HEK293 (cell line): ENCODE measurements around the gene BAD.

Source experiments
- GLI4 ChIP-seq: fragments of 450-650 bp; formaldehyde crosslinking; IDR thresholded peaks from 2 replicates; pipeline ENCODE4 v1.5.1; 2016; ENCODE audit warnings: missing biosample characterization, missing genetic modification characterization
- HOXC10 ChIP-seq: sonication (generic); formaldehyde crosslinking; IDR thresholded peaks from 2 replicates; pipeline ENCODE4 v1.8.1; 2023; ENCODE audit warnings: mild to moderate bottlenecking, missing genetic modification reagents
- KLF1 ChIP-seq: fragments of 450-650 bp; formaldehyde crosslinking; IDR thresholded peaks from 2 replicates; pipeline ENCODE4 v1.5.1; 2016; ENCODE audit warnings: missing biosample characterization, missing genetic modification characterization
- OSR2 ChIP-seq: fragments of 450-650 bp; formaldehyde crosslinking; IDR thresholded peaks from 2 replicates; pipeline ENCODE4 v1.5.1; 2016; ENCODE audit warnings: missing biosample characterization, missing genetic modification characterization
- SALL2 ChIP-seq: fragments of 450-650 bp; formaldehyde crosslinking; IDR thresholded peaks from 2 replicates; pipeline ENCODE4 v1.5.0; 2017; ENCODE audit warnings: missing biosample characterization, mild to moderate bottlenecking, missing genetic modification characterization, borderline replicate concordance
- TCF7L2 ChIP-seq: IDR thresholded peaks from 2 replicates; pipeline ENCODE4 v1.6.1; 2011; ENCODE audit warnings: low read depth, mild to moderate bottlenecking, inconsistent platforms, low read length, moderate library complexity, borderline replicate concordance
- WT1 ChIP-seq: fragments of 450-650 bp; formaldehyde crosslinking; IDR thresholded peaks from 2 replicates; pipeline ENCODE4 v1.5.1; 2016; ENCODE audit warnings: missing biosample characterization, missing genetic modification characterization
- ZBTB8A ChIP-seq: fragments of 450-650 bp; formaldehyde crosslinking; IDR thresholded peaks from 2 replicates; pipeline ENCODE4 v1.5.1; 2016; ENCODE audit warnings: missing biosample characterization, missing genetic modification characterization
- ZNF112 ChIP-seq: fragments of 450-650 bp; formaldehyde crosslinking; IDR thresholded peaks from 2 replicates; pipeline ENCODE4 v1.5.0; 2017; ENCODE audit warnings: missing biosample characterization, missing genetic modification characterization
- ZNF140 ChIP-seq: fragments of 450-650 bp; formaldehyde crosslinking; IDR thresholded peaks from 2 replicates; pipeline ENCODE4 v1.5.1; 2016; ENCODE audit warnings: missing biosample characterization, missing genetic modification characterization
- ZNF169 ChIP-seq: fragments of 450-650 bp; formaldehyde crosslinking; IDR thresholded peaks from 2 replicates; pipeline ENCODE4 v1.5.1; 2016; ENCODE audit warnings: missing biosample characterization, missing genetic modification characterization
- ZNF174 ChIP-seq: fragments of 450-650 bp; formaldehyde crosslinking; IDR thresholded peaks from 2 replicates; pipeline ENCODE4 v1.5.0; 2017; ENCODE audit warnings: missing biosample characterization, mild to moderate bottlenecking, missing genetic modification characterization
- ZNF19 ChIP-seq: fragments of 450-650 bp; formaldehyde crosslinking; IDR thresholded peaks from 2 replicates; pipeline ENCODE4; 2016; ENCODE audit warnings: missing biosample characterization, missing genetic modification characterization, low read depth
- ZNF23 ChIP-seq: fragments of 450-650 bp; formaldehyde crosslinking; IDR thresholded peaks from 2 replicates; pipeline ENCODE4 v1.5.1; 2016; ENCODE audit warnings: missing biosample characterization, missing genetic modification characterization, borderline replicate concordance
- ZNF37A ChIP-seq: fragments of 450-650 bp; IDR thresholded peaks from 2 replicates; pipeline ENCODE4 v1.5.1; 2018; ENCODE audit warnings: missing biosample characterization, missing genetic modification characterization
- ZNF501 ChIP-seq: fragments of 450-650 bp; formaldehyde crosslinking; IDR thresholded peaks from 2 replicates; pipeline ENCODE4 v1.5.1; 2016; ENCODE audit warnings: missing biosample characterization, missing genetic modification characterization
- ZNF571 ChIP-seq: fragments of 450-650 bp; formaldehyde crosslinking; IDR thresholded peaks from 2 replicates; pipeline ENCODE4 v1.5.0; 2017; ENCODE audit warnings: missing biosample characterization, missing genetic modification characterization
- ZNF596 ChIP-seq: fragments of 450-650 bp; IDR thresholded peaks from 2 replicates; pipeline ENCODE4 v1.5.0; 2018; ENCODE audit warnings: missing biosample characterization, mild to moderate bottlenecking, missing genetic modification characterization, moderate library complexity
- ZNF610 ChIP-seq: fragments of 450-650 bp; formaldehyde crosslinking; IDR thresholded peaks from 2 replicates; pipeline ENCODE4 v1.5.1; 2016; ENCODE audit warnings: missing biosample characterization, missing genetic modification characterization, borderline replicate concordance
- ZNF621 ChIP-seq: fragments of 450-650 bp; formaldehyde crosslinking; IDR thresholded peaks from 2 replicates; pipeline ENCODE4 v1.5.1; 2017; ENCODE audit warnings: missing biosample characterization, missing genetic modification characterization
- ZNF624 ChIP-seq: fragments of 450-650 bp; formaldehyde crosslinking; IDR thresholded peaks from 2 replicates; pipeline ENCODE4 v1.5.1; 2017; ENCODE audit warnings: missing biosample characterization, missing genetic modification characterization
- ZNF658 ChIP-seq: fragments of 450-650 bp; formaldehyde crosslinking; IDR thresholded peaks from 2 replicates; pipeline ENCODE4; 2016; ENCODE audit warnings: missing biosample characterization, missing genetic modification characterization
- ZNF660 ChIP-seq: fragments of 450-650 bp; IDR thresholded peaks from 2 replicates; pipeline ENCODE4 v1.5.1; 2018; ENCODE audit warnings: missing biosample characterization, mild to moderate bottlenecking, missing genetic modification characterization
- ZNF701 ChIP-seq: fragments of 450-650 bp; formaldehyde crosslinking; IDR thresholded peaks from 2 replicates; pipeline ENCODE4 v1.5.1; 2016; ENCODE audit warnings: missing biosample characterization, missing genetic modification characterization
- ZNF777 ChIP-seq: fragments of 450-650 bp; formaldehyde crosslinking; IDR thresholded peaks from 2 replicates; pipeline ENCODE4 v1.5.1; 2017; ENCODE audit warnings: missing biosample characterization, missing genetic modification characterization, borderline replicate concordance
- ZNF791 ChIP-seq: fragments of 450-650 bp; formaldehyde crosslinking; IDR thresholded peaks from 2 replicates; pipeline ENCODE4 v1.5.1; 2016; ENCODE audit warnings: missing biosample characterization, missing genetic modification characterization
- ZSCAN23 ChIP-seq: fragments of 450-650 bp; formaldehyde crosslinking; IDR thresholded peaks from 2 replicates; pipeline ENCODE4 v1.5.1; 2016; ENCODE audit warnings: missing biosample characterization, missing genetic modification characterization
- TF ChIP-seq, protein P1 (sequence below): fragments of 450-650 bp; formaldehyde crosslinking; IDR thresholded peaks from 2 replicates; pipeline ENCODE4 v1.5.1; 2016; ENCODE audit warnings: missing biosample characterization, missing genetic modification characterization
- TF ChIP-seq, protein P2 (sequence below): fragments of 450-650 bp; formaldehyde crosslinking; IDR thresholded peaks from 2 replicates; pipeline ENCODE4 v1.5.1; 2016; ENCODE audit warnings: missing biosample characterization, missing genetic modification characterization
- TF ChIP-seq, protein P3 (sequence below): fragments of 450-650 bp; IDR thresholded peaks from 2 replicates; pipeline ENCODE4 v1.5.1; 2018; ENCODE audit warnings: missing biosample characterization, missing genetic modification characterization
- TF ChIP-seq, protein P4 (sequence below): fragments of 450-650 bp; formaldehyde crosslinking; IDR thresholded peaks from 2 replicates; pipeline ENCODE4 v1.5.1; 2016; ENCODE audit warnings: missing biosample characterization, missing genetic modification characterization
- TF ChIP-seq, protein P5 (sequence below): fragments of 450-650 bp; formaldehyde crosslinking; IDR thresholded peaks from 2 replicates; pipeline ENCODE4 v1.5.1; 2016; ENCODE audit warnings: missing biosample characterization, missing genetic modification characterization
- TF ChIP-seq, protein P6 (sequence below): fragments of 450-650 bp; formaldehyde crosslinking; IDR thresholded peaks from 2 replicates; pipeline ENCODE4 v1.5.1; 2017; ENCODE audit warnings: missing biosample characterization, missing genetic modification characterization

BAD gene

DNA sequence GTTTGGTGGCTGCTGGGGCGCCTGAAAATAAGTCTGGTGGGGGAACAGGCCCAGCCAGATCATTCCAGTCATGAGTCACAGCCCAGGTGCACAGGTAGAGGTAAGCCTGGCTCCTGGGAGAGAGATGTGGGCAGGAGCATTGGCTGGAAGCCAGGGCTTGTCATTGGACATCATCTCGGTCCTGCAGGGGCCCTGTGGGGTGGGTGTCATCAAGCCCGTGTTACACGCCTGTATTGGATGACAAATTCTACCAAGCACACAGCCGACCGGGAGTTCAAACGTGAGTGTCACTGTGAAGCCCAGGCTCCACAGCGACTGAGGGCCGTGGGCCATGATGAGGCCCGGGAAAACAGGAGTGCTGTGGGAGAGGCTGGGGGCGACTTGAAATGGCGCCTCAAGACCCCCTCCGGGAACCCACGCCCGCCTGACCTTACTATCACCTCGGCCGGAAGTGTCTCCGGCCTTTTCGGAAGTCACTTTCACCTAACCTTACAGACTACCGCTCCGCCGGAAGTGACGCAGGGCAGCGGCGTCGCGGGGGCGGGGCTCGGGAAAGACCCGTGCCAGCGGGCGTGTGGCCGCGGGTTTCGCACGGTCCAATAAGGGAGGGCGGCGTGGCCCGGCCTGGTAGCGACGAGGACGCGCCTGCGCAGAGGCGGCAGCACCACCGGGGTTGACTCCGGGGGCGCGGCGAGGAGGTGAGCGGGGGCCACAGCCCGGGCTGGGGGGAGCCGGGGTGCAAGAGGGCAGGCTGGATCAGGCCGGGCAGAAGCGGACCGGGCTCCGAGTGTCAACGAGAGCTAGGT, 43.8 kb downstream of the BAD start, which contains the start of gene FKBP2 (continued):
- TF ChIP-seq, protein P1, sequence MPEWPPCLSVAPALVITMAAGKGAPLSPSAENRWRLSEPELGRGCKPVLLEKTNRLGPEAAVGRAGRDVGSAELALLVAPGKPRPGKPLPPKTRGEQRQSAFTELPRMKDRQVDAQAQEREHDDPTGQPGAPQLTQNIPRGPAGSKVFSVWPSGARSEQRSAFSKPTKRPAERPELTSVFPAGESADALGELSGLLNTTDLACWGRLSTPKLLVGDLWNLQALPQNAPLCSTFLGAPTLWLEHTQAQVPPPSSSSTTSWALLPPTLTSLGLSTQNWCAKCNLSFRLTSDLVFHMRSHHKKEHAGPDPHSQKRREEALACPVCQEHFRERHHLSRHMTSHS, result no peak
- TF ChIP-seq, protein P2, sequence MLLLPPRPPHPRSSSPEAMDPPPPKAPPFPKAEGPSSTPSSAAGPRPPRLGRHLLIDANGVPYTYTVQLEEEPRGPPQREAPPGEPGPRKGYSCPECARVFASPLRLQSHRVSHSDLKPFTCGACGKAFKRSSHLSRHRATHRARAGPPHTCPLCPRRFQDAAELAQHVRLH (tag by site-specific recombination), result peak; percentile 97
- TF ChIP-seq, protein P3, sequence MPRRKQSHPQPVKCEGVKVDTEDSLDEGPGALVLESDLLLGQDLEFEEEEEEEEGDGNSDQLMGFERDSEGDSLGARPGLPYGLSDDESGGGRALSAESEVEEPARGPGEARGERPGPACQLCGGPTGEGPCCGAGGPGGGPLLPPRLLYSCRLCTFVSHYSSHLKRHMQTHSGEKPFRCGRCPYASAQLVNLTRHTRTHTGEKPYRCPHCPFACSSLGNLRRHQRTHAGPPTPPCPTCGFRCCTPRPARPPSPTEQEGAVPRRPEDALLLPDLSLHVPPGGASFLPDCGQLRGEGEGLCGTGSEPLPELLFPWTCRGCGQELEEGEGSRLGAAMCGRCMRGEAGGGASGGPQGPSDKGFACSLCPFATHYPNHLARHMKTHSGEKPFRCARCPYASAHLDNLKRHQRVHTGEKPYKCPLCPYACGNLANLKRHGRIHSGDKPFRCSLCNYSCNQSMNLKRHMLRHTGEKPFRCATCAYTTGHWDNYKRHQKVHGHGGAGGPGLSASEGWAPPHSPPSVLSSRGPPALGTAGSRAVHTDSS (tag by site-specific recombination), result no peak
- no peak for TF ChIP-seq ZNF37A (tag by site-specific recombination)
- TF ChIP-seq WT1 (tag by site-specific recombination), result no peak
- TF ChIP-seq ZNF571, result no peak
- TF ChIP-seq, protein P4, sequence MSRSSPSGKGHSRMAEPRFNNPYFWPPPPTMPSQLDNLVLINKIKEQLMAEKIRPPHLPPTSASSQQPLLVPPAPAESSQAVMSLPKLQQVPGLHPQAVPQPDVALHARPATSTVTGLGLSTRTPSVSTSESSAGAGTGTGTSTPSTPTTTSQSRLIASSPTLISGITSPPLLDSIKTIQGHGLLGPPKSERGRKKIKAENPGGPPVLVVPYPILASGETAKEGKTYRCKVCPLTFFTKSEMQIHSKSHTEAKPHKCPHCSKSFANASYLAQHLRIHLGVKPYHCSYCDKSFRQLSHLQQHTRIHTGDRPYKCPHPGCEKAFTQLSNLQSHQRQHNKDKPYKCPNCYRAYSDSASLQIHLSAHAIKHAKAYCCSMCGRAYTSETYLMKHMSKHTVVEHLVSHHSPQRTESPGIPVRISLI (tag by site-specific recombination), result no peak
- TF ChIP-seq ZNF19, result no peak
- TF ChIP-seq ZNF174 (tag by site-specific recombination), result no peak
- no peak for TF ChIP-seq SALL2
- no peak for TF ChIP-seq HOXC10 (CRISPR knock-in tag)
- no peak for TF ChIP-seq ZNF777 (tag by site-specific recombination)
- no peak for TF ChIP-seq ZNF140
- no peak for TF ChIP-seq ZNF658 (tag by site-specific recombination)
- TF ChIP-seq ZNF791, result no peak
- TF ChIP-seq, protein P5, sequence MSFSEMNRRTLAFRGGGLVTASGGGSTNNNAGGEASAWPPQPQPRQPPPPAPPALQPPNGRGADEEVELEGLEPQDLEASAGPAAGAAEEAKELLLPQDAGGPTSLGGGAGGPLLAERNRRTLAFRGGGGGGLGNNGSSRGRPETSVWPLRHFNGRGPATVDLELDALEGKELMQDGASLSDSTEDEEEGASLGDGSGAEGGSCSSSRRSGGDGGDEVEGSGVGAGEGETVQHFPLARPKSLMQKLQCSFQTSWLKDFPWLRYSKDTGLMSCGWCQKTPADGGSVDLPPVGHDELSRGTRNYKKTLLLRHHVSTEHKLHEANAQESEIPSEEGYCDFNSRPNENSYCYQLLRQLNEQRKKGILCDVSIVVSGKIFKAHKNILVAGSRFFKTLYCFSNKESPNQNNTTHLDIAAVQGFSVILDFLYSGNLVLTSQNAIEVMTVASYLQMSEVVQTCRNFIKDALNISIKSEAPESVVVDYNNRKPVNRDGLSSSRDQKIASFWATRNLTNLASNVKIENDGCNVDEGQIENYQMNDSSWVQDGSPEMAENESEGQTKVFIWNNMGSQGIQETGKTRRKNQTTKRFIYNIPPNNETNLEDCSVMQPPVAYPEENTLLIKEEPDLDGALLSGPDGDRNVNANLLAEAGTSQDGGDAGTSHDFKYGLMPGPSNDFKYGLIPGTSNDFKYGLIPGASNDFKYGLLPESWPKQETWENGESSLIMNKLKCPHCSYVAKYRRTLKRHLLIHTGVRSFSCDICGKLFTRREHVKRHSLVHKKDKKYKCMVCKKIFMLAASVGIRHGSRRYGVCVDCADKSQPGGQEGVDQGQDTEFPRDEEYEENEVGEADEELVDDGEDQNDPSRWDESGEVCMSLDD (tag by site-specific recombination), result peak; percentile 91
- no peak for TF ChIP-seq ZNF596 (tag by site-specific recombination)
- no peak for TF ChIP-seq OSR2
- no peak for TF ChIP-seq ZNF624 (tag by site-specific recombination)
- TF ChIP-seq ZNF701, result no peak
- TF ChIP-seq TCF7L2, result no peak
- TF ChIP-seq ZSCAN23 (tag by site-specific recombination), result no peak
- TF ChIP-seq, protein P6, sequence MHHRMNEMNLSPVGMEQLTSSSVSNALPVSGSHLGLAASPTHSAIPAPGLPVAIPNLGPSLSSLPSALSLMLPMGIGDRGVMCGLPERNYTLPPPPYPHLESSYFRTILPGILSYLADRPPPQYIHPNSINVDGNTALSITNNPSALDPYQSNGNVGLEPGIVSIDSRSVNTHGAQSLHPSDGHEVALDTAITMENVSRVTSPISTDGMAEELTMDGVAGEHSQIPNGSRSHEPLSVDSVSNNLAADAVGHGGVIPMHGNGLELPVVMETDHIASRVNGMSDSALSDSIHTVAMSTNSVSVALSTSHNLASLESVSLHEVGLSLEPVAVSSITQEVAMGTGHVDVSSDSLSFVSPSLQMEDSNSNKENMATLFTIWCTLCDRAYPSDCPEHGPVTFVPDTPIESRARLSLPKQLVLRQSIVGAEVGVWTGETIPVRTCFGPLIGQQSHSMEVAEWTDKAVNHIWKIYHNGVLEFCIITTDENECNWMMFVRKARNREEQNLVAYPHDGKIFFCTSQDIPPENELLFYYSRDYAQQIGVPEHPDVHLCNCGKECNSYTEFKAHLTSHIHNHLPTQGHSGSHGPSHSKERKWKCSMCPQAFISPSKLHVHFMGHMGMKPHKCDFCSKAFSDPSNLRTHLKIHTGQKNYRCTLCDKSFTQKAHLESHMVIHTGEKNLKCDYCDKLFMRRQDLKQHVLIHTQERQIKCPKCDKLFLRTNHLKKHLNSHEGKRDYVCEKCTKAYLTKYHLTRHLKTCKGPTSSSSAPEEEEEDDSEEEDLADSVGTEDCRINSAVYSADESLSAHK (tag by site-specific recombination), result no peak
- TF ChIP-seq ZNF610 (tag by site-specific recombination), result no peak
- no peak for TF ChIP-seq ZNF169 (tag by site-specific recombination)
- 0 out of 2 replicates have a peak, but pooled peaks have one; percentile 15 for TF ChIP-seq ZBTB8A (tag by site-specific recombination)
- TF ChIP-seq ZNF660 (tag by site-specific recombination), result 0 out of 2 replicates have a peak, but pooled peaks have one; percentile 12
- no peak for TF ChIP-seq ZNF112 (tag by site-specific recombination)
- no peak for TF ChIP-seq ZNF501
- TF ChIP-seq KLF1, result no peak
- TF ChIP-seq ZNF621, result no peak
- TF ChIP-seq GLI4, result no peak
- no peak for TF ChIP-seq ZNF23 (tag by site-specific recombination)
